MCF 10A (cell line): ENCODE data around the gene LPP. TPM values are rescaled to one million over a fixed set of nuclear protein-coding genes. Genes with fewer than 3 reads are reported as not detected.

Experiments used
- BruUV-seq: library from RNA; stranded (reverse); fragments of 400-500 nt; replicated peaks from 2 replicates; lab custom pipeline; 2021; lab: Mats Ljungman, UMichigan
- CTCF ChIA-PET: fragments of 300-600 bp; sonication (Branson Sonifier 250); formaldehyde crosslinking; extraction: SDS; loops from one replicate; lab custom pipeline; 2021; ENCODE audit warnings: antibody characterized with exemption, inconsistent platforms; lab: Yijun Ruan, JAX
- POLR2A ChIA-PET: fragments of 300-600, 350-650 bp; sonication (Branson Sonifier 250); formaldehyde crosslinking; extraction: SDS; loops from one replicate; lab custom pipeline; 2020; ENCODE audit warnings: antibody characterized with exemption, inconsistent platforms; lab: Yijun Ruan, JAX
- DNase-seq: peaks from one replicate; pipeline ENCODE4 v3.0.0-alpha.2; 2018; ENCODE audit not compliant: unreplicated experiment
- H3K27ac Mint-ChIP-seq: one replicate; pipeline ENCODE4 v1.8.0; 2022; ENCODE audit warnings: mild to moderate bottlenecking, low read depth, mixed read lengths; ENCODE audit not compliant: unreplicated experiment
- H3K27me3 Mint-ChIP-seq: one replicate; pipeline ENCODE4 v1.8.0; 2022; ENCODE audit warnings: mixed read lengths; ENCODE audit not compliant: insufficient read depth, unreplicated experiment
- H3K36me3 Mint-ChIP-seq: one replicate; pipeline ENCODE4 v1.8.0; 2022; ENCODE audit warnings: mild to moderate bottlenecking, moderate library complexity, mixed read lengths; ENCODE audit not compliant: insufficient read depth, unreplicated experiment
- H3K4me1 Mint-ChIP-seq: one replicate; pipeline ENCODE4 v1.8.0; 2022; ENCODE audit warnings: mixed read lengths; ENCODE audit not compliant: insufficient read depth, unreplicated experiment
- H3K4me3 Mint-ChIP-seq: one replicate; pipeline ENCODE4 v1.8.0; 2022; ENCODE audit warnings: mild to moderate bottlenecking, moderate library complexity, mixed read lengths; ENCODE audit not compliant: unreplicated experiment
- H3K9me3 Mint-ChIP-seq: one replicate; pipeline ENCODE4 v1.8.0; 2022; ENCODE audit warnings: mixed read lengths; ENCODE audit not compliant: unreplicated experiment
- intact Hi-C: fragments of 100-400 bp; cut with micrococcal nuclease; formaldehyde crosslinking; loops from 2 replicates; pipeline ENCODE4 v1.14.1; 2022
- total RNA-seq: library from RNA; stranded (reverse); gene quantifications from 2 replicates; pipeline ENCODE4 v1.2.3, GENCODE V29; 2022
- TF ChIP-seq, protein P1 (sequence below): fragments of 200-600 bp; IDR thresholded peaks from one replicate; pipeline ENCODE4 v1.8.0; 2022; ENCODE audit warnings: antibody characterized with exemption, mild to moderate bottlenecking; ENCODE audit not compliant: unreplicated experiment

Gene LPP
- total RNA-seq, 1 experiment from 2014 or later, result 117 TPM

DNA sequence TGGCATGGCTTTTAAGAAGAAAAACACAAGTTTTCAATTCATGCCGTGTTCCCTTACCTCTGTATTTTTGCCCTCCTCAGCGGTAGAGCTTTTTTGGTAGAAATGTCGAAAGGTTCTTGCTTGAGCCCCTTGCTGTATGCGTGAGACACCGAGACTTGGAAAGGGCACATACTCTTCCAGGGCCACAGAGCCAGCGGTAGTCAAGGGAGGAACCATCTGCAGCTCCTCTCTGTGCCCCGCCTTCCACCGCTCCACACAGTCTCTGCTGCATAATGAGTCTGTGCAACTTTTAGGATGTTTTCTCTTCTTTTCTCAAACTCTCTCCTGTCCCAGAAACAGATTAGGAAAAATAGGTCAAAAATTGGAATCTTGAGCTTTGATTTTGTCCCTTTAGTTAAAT is 77.5 kb downstream of the LPP start:
- Mint-ChIP-seq H3K27ac (no peak overlapping the region), H3K4me1 (peaks cover 16% of the 10 kb centered on the region), H3K27me3 (no peaks in the 10 kb centered on the region), H3K36me3 (peaks cover 13% of the 10 kb centered on the region), H3K9me3 (no peaks in the 10 kb centered on the region), H3K4me3 (no peak overlapping the region)
- intact Hi-C loops, result no loop called here
- TF ChIP-seq, protein P1, sequence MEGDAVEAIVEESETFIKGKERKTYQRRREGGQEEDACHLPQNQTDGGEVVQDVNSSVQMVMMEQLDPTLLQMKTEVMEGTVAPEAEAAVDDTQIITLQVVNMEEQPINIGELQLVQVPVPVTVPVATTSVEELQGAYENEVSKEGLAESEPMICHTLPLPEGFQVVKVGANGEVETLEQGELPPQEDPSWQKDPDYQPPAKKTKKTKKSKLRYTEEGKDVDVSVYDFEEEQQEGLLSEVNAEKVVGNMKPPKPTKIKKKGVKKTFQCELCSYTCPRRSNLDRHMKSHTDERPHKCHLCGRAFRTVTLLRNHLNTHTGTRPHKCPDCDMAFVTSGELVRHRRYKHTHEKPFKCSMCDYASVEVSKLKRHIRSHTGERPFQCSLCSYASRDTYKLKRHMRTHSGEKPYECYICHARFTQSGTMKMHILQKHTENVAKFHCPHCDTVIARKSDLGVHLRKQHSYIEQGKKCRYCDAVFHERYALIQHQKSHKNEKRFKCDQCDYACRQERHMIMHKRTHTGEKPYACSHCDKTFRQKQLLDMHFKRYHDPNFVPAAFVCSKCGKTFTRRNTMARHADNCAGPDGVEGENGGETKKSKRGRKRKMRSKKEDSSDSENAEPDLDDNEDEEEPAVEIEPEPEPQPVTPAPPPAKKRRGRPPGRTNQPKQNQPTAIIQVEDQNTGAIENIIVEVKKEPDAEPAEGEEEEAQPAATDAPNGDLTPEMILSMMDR, result no peak
- POLR2A ChIA-PET, result interaction anchor here (0.9 to 1.1 kb wide), 2 partner anchors 33 to 162 kb away, joined by 3 read pairs; no protein-coding TSS in a partner anchor
- DNase-seq, result no peak
- no TSS peak for BruUV-seq
- CTCF ChIA-PET, result interaction anchor here (0.6 to 1.2 kb wide), 5 partner anchors 9 to 484 kb away, joined by 3 to 4 read pairs (median 3); no protein-coding TSS in a partner anchor

DNA sequence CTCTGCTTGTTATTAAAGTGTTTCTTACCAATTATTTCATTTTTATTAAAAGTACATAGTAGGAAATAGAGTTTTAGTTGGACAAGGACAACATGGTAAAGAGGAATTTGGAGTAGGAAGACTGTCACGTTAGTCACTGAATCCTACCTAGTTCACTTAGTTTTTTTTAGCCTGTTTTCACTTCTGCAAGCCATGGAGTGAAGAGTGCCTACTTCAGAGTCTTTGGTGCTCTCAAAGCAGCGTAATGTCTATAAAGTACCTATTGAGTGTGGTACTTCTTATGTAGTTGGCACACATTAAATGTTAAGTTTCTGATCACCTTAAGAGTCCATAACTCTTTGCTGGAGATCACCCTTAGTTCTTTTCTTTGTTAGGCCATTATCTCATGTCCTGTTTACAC is 78.7 kb downstream of the LPP start:
- H3K4me3 Mint-ChIP-seq, result no peak overlapping the region
- peaks cover 16% of the 10 kb centered on the region for H3K4me1 Mint-ChIP-seq
- BruUV-seq, result no TSS peak
- H3K27me3 Mint-ChIP-seq, result no peaks in the 10 kb centered on the region
- DNase-seq, result no peak
- peaks cover 13% of the 10 kb centered on the region for H3K36me3 Mint-ChIP-seq
- H3K27ac Mint-ChIP-seq, result no peak overlapping the region
- ChIA-PET CTCF (no interaction called here), POLR2A (no interaction called here)
- TF ChIP-seq, protein P1, result no peak
- intact Hi-C loops, result no loop called here
- no peaks in the 10 kb centered on the region for H3K9me3 Mint-ChIP-seq

DNA sequence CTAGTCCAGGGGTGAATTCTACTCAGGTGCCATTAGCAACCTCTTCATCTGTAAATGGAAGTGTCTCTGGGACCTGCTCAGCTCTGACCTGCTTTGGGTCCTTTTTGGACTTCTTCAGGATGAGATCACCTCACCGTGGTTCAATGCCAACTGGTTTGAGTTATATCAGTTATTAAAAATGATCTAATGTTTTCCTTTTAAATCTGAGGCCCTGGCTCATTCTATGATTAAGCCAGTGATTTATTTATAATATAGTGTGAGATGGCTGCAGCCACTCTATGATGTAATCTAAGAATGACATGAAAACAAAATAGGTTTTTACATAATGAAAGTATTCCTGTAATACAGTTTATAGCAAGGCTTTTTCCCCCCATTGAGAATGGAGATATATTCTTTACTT is 79.4 kb downstream of the LPP start:
- Mint-ChIP-seq H3K9me3 (no peaks in the 10 kb centered on the region), H3K27ac (no peak overlapping the region), H3K27me3 (no peaks in the 10 kb centered on the region), H3K4me1 (peaks cover 16% of the 10 kb centered on the region), H3K4me3 (no peak overlapping the region), H3K36me3 (peaks cover 13% of the 10 kb centered on the region)
- TF ChIP-seq, protein P1, result no peak
- no TSS peak for BruUV-seq
- intact Hi-C loops, result no loop called here
- POLR2A ChIA-PET, result no interaction called here
- CTCF ChIA-PET, result no interaction called here
- no peak for DNase-seq

DNA sequence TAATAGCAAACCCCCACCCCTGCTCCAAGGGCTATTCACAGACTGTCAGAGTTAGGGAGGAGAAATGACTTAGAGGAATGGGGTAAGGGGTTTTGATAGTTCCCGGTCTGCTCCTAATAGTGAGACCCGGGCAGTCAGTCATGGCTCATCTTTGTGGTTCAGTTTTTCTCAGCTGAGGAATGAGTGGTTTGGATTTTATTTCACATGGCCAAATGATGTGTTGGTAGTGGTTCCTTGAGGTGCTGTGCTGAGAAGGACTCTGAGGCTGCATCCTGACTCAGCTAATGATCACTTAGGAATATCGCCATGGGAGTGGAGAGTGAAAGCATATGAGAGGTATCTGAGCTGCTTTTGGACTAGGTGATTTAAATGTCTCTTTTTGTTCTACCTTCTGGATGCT is 80.2 kb downstream of the LPP start:
- Mint-ChIP-seq H3K4me3 (no peak overlapping the region), H3K27ac (no peak overlapping the region), H3K9me3 (no peaks in the 10 kb centered on the region), H3K36me3 (peaks cover 11% of the 10 kb centered on the region), H3K4me1 (peaks cover 16% of the 10 kb centered on the region), H3K27me3 (no peaks in the 10 kb centered on the region)
- ChIA-PET CTCF (no interaction called here), POLR2A (interaction anchor here (0.6 to 0.7 kb wide), 3 partner anchors 14 to 295 kb away, joined by 3 read pairs; no protein-coding TSS in a partner anchor)
- intact Hi-C loops, result no loop called here
- DNase-seq, result no peak
- BruUV-seq, result no TSS peak
- TF ChIP-seq, protein P1, result no peak
